Liver (tissue), 9 donors: ENCODE results near the gene MTMR2. TPM values are rescaled to one million over a fixed set of nuclear protein-coding genes. Genes with fewer than 3 reads are reported as not detected.

ENCODE experiments used
- DNase-seq: peaks from one replicate; pipeline ENCODE4 v3.0.0-alpha.2; 2017; ENCODE audit warnings: low spot score
- H3K27ac ChIP-seq, 2 donors: one replicate each; pipeline ENCODE4 v1.7.0; 2013; ENCODE audit warnings: inconsistent platforms in 2 of 2, low read length in 2 of 2, control low read depth in 1 of 2, low read depth in 1 of 2, mild to moderate bottlenecking in 1 of 2
- H3K27me3 ChIP-seq, 4 donors: one replicate each; pipeline versions ENCODE4 v1.6.1 to v1.7.0; 2013; ENCODE audit warnings: low read length in 3 of 4, inconsistent platforms in 1 of 4, mild to moderate bottlenecking in 1 of 4, moderate library complexity in 1 of 4; ENCODE audit not compliant: control insufficient read depth in 4 of 4, insufficient read depth in 4 of 4
- H3K36me3 ChIP-seq, 4 donors: one replicate each; pipeline versions ENCODE4 v1.6.1 to v1.7.0; 2013; ENCODE audit warnings: low read length in 3 of 4, mild to moderate bottlenecking in 3 of 4, low read depth in 1 of 4, moderate library complexity in 1 of 4; ENCODE audit not compliant: control insufficient read depth in 4 of 4, insufficient read depth in 3 of 4
- H3K4me1 ChIP-seq, 4 donors: one replicate each; pipeline versions ENCODE4 v1.6.1 to v1.7.0; 2013; ENCODE audit warnings: low read length in 3 of 4, mild to moderate bottlenecking in 3 of 4, moderate library complexity in 1 of 4; ENCODE audit not compliant: control insufficient read depth in 4 of 4, insufficient read depth in 4 of 4
- H3K4me3 ChIP-seq, 3 donors: one replicate each; pipeline versions ENCODE4 v1.6.1 to v1.7.0; 2013; ENCODE audit warnings: low read length in 3 of 3, control low read depth in 1 of 3, low read depth in 1 of 3, mild to moderate bottlenecking in 1 of 3
- H3K9ac ChIP-seq, 2 donors: one replicate each; pipeline ENCODE4 v1.7.0; 2013; ENCODE audit warnings: low read length in 2 of 2, mild to moderate bottlenecking in 2 of 2, moderate library complexity in 2 of 2, control low read depth in 1 of 2, low read depth in 1 of 2
- H3K9me3 ChIP-seq, 4 donors: one replicate each; pipeline versions ENCODE4 v1.6.1 to v1.7.0; 2013; ENCODE audit warnings: low read length in 3 of 4; ENCODE audit not compliant: control insufficient read depth in 4 of 4
- CTCF ChIP-seq: fragments of 150-350 bp; IDR thresholded peaks from 2 replicates; pipeline ENCODE4 v1.5.1; 2017; ENCODE audit warnings: improper control_type of control experiment, low read depth, low read length; ENCODE audit not compliant: missing input control
- EGR1 ChIP-seq, 2 donors: IDR thresholded peaks; 2 replicates each; pipeline ENCODE4 v1.6.1; 2016 to 2018; ENCODE audit warnings: antibody characterized with exemption in 2 of 2, low read depth in 2 of 2
- FOXA1 ChIP-seq: IDR thresholded peaks from 2 replicates; pipeline ENCODE4 v1.6.1; 2016; ENCODE audit warnings: antibody characterized with exemption
- FOXA2 ChIP-seq: IDR thresholded peaks from 2 replicates; pipeline ENCODE4 v1.6.1; 2016; ENCODE audit warnings: antibody characterized with exemption
- GABPA ChIP-seq, 2 donors: IDR thresholded peaks in 1 of 2; conservative IDR thresholded peaks in 1 of 2; 2 replicates each; pipeline ENCODE4 v1.6.1; 2016; ENCODE audit warnings: antibody characterized with exemption in 2 of 2, mild to moderate bottlenecking in 1 of 2, moderate library complexity in 1 of 2
- HNF4A ChIP-seq, 2 donors: conservative IDR thresholded peaks; 2 replicates each; pipeline ENCODE4 v1.6.1; 2016; ENCODE audit warnings: antibody characterized with exemption in 2 of 2, mild to moderate bottlenecking in 2 of 2
- JUND ChIP-seq, 2 donors: IDR thresholded peaks; 2 replicates each; pipeline ENCODE4 v1.6.1; 2016; ENCODE audit warnings: antibody characterized with exemption in 2 of 2
- NR2F2 ChIP-seq: IDR thresholded peaks from 2 replicates; pipeline ENCODE4 v1.6.1; 2016; ENCODE audit warnings: antibody characterized with exemption
- RAD21 ChIP-seq, 2 donors: IDR thresholded peaks; 2 replicates each; pipeline ENCODE4 v1.6.1; 2016; ENCODE audit warnings: antibody characterized with exemption in 2 of 2, mild to moderate bottlenecking in 2 of 2
- REST ChIP-seq: IDR thresholded peaks from 2 replicates; pipeline ENCODE4 v1.6.1; 2016; ENCODE audit warnings: antibody characterized with exemption, mild to moderate bottlenecking
- RXRA ChIP-seq, 2 donors: IDR thresholded peaks; 2 replicates each; pipeline ENCODE4 v1.6.1; 2017 to 2018; ENCODE audit warnings: antibody characterized with exemption in 2 of 2, mild to moderate bottlenecking in 1 of 2
- SP1 ChIP-seq: IDR thresholded peaks from 2 replicates; pipeline ENCODE4 v1.6.1; 2018; ENCODE audit warnings: antibody characterized with exemption, mild to moderate bottlenecking
- TAF1 ChIP-seq: conservative IDR thresholded peaks from 2 replicates; pipeline ENCODE4 v1.6.1; 2016; ENCODE audit warnings: antibody characterized with exemption, mild to moderate bottlenecking
- YY1 ChIP-seq: IDR thresholded peaks from 2 replicates; pipeline ENCODE4 v1.6.1; 2016; ENCODE audit warnings: antibody characterized with exemption, mild to moderate bottlenecking
- WGBS: extraction: QIAGEN DNeasy Blood & Tissue Kit; methylation state at CpG from one replicate; pipeline ENCODE4 v1.1.7; 2013; 5-methylcytosine and 5-hydroxymethylcytosine counted together
- polyA plus RNA-seq, 2 donors: library from polyadenylated mRNA; stranded (reverse) in 1 of 2; unstranded in 1 of 2; fragments of 200-250 nt in 1 of 2; fragments of >200 nt in 1 of 2; fragmentation: Nextera tagmentation in 1 of 2; extraction: Ambion mirVana in 1 of 2; gene quantifications; one replicate each; pipeline versions ENCODE4 v1.2.1 to v1.2.3, GENCODE V29; 2013 to 2015
- total RNA-seq, 2 donors: library from RNA; depleted of rRNA; stranded (reverse); fragments of >200 nt; gene quantifications; one replicate each; pipeline ENCODE4 v1.2.3, GENCODE V29; 2014
- TF ChIP-seq, protein P1 (sequence below): IDR thresholded peaks from 2 replicates; pipeline ENCODE4 v1.6.1; 2016; ENCODE audit warnings: antibody characterized with exemption
- donor health status: healthy.
- donor health status: healthy.
- donor health status: healthy.
- donor health status: healthy.
- donor health status: healthy.

MTMR2 gene
- total and polyA plus RNA-seq, 4 donors, result 2.0 to 9.5 (median 3.1) TPM

GRCh38 chr11:95950905-95951304, 27.0 kb upstream of the MTMR2 start:
- no peaks in the 10 kb centered on the region for H3K27me3 ChIP-seq
- H3K27ac ChIP-seq, result no peak overlapping the region
- H3K9me3 ChIP-seq, result peaks cover 0 to 1% (median 0%) of the 10 kb centered on the region in 4 donors
- DNase-seq, result no peak
- H3K9ac ChIP-seq, result no peak overlapping the region
- H3K4me3 ChIP-seq, result no peak overlapping the region
- H3K36me3 ChIP-seq, result no peaks in the 10 kb centered on the region
- TF ChIP-seq NR2F2 (no peak), RAD21 (IDR thresholded peaks at IDR 0.05) (no peak), REST (no peak), FOXA1 (no peak), HNF4A (conservative IDR thresholded peaks at IDR 0.05) (no peak), RXRA (IDR thresholded peaks at IDR 0.05) (no peak)
- TF ChIP-seq, protein P1, sequence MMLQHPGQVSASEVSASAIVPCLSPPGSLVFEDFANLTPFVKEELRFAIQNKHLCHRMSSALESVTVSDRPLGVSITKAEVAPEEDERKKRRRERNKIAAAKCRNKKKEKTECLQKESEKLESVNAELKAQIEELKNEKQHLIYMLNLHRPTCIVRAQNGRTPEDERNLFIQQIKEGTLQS, result no peak
- H3K4me1 ChIP-seq, result no peaks in the 10 kb centered on the region

GRCh38 chr11:95948637-95949036, 24.7 kb upstream of the MTMR2 start:
- Histone ChIP-seq H3K4me1 (no peaks in the 10 kb centered on the region), H3K9ac (no peak overlapping the region), H3K36me3 (no peaks in the 10 kb centered on the region), H3K9me3 (peaks cover 0 to 8% (median under 1%) of the 10 kb centered on the region in 4 donors), H3K27me3 (no peaks in the 10 kb centered on the region), H3K4me3 (no peak overlapping the region), H3K27ac (no peak overlapping the region)
- no peak for TF ChIP-seq RAD21 (IDR thresholded peaks at IDR 0.05)
- no peak for TF ChIP-seq YY1
- no peak for TF ChIP-seq RXRA (IDR thresholded peaks at IDR 0.05)
- no peak for TF ChIP-seq CTCF
- no peak for TF ChIP-seq HNF4A (conservative IDR thresholded peaks at IDR 0.05)
- TF ChIP-seq NR2F2, result no peak
- no peak for TF ChIP-seq SP1
- 68% methylated on average over 3 of the region's 3 CpGs for WGBS
- DNase-seq, result no peak

- 68% methylated on average over 4 of the region's 4 CpGs for WGBS
- no peak for DNase-seq
- Histone ChIP-seq H3K4me1 (no peaks in the 10 kb centered on the region), H3K36me3 (no peaks in the 10 kb centered on the region), H3K4me3 (no peak overlapping the region), H3K27ac (no peak overlapping the region), H3K27me3 (no peaks in the 10 kb centered on the region), H3K9me3 (peaks cover 0 to 8% (median under 1%) of the 10 kb centered on the region in 4 donors), H3K9ac (no peak overlapping the region)
- no peak for TF ChIP-seq SP1
- TF ChIP-seq TAF1, result no peak
- TF ChIP-seq RXRA (IDR thresholded peaks at IDR 0.05), result no peak
- TF ChIP-seq YY1, result no peak
- TF ChIP-seq CTCF, result no peak
- TF ChIP-seq, protein P1, result no peak
- TF ChIP-seq EGR1 (IDR thresholded peaks at IDR 0.05; ENCODE audit: low read depth in 2 of 2), result no peak
- no peak for TF ChIP-seq NR2F2
- no peak for TF ChIP-seq HNF4A (conservative IDR thresholded peaks at IDR 0.05)
- no peak for TF ChIP-seq FOXA2
- TF ChIP-seq REST, result no peak
- TF ChIP-seq GABPA (IDR thresholded peaks at IDR 0.05 in 1 of 2, conservative IDR thresholded peaks at IDR 0.05 in 1 of 2), result no peak
- no peak for TF ChIP-seq JUND (IDR thresholded peaks at IDR 0.05)
These were observed 20.7 kb upstream of the MTMR2 start for GRCh38 chr11:95944623-95945022.
